PC-3 (cell line): ENCODE results near the gene HAND2.

ENCODE experiments used
- EZH2 ChIP-seq: fragments of 300-600 bp; sonication (generic); IDR thresholded peaks from one replicate; pipeline ENCODE4 v1.6.1; 2017; ENCODE audit warnings: antibody characterized with exemption, mild to moderate bottlenecking, low read length; ENCODE audit not compliant: unreplicated experiment
- TF ChIP-seq, protein P1 (sequence below): fragments of 300-600 bp; sonication (generic); conservative IDR thresholded peaks from 2 replicates; pipeline ENCODE4 v1.5.1; 2017; ENCODE audit warnings: antibody characterized with exemption, low read depth, mild to moderate bottlenecking, low read length

- no peak for TF ChIP-seq EZH2
- TF ChIP-seq, protein P1, sequence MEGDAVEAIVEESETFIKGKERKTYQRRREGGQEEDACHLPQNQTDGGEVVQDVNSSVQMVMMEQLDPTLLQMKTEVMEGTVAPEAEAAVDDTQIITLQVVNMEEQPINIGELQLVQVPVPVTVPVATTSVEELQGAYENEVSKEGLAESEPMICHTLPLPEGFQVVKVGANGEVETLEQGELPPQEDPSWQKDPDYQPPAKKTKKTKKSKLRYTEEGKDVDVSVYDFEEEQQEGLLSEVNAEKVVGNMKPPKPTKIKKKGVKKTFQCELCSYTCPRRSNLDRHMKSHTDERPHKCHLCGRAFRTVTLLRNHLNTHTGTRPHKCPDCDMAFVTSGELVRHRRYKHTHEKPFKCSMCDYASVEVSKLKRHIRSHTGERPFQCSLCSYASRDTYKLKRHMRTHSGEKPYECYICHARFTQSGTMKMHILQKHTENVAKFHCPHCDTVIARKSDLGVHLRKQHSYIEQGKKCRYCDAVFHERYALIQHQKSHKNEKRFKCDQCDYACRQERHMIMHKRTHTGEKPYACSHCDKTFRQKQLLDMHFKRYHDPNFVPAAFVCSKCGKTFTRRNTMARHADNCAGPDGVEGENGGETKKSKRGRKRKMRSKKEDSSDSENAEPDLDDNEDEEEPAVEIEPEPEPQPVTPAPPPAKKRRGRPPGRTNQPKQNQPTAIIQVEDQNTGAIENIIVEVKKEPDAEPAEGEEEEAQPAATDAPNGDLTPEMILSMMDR: no peak
Observed at GRCh38 chr4:173485164-173485563, 44.9 kb downstream of the HAND2 start.
